Measurements from ENCODE around the gene RIOK2. TPM values are rescaled to one million over a fixed set of nuclear protein-coding genes. Genes with fewer than 3 reads are reported as not detected.
"Not testable (repeated sequence)": the region's sequence is repeated elsewhere in the genome, so short reads cannot be mapped to it uniquely, and the experiment has no call there.

Gene RIOK2
- total and polyA plus RNA-seq, 4 experiments from 2014 or later = 17.9 to 40.8 (median 32.5) TPM

- DNase-seq = peak in 4 of 5 donors; percentile 10 to 21 (median 11)
- Mint-ChIP-seq H3K36me3 (no peaks in the 10 kb centered on the region), H3K27me3 (peaks cover 5 to 15% of the 10 kb centered on the region in 2 donors), H3K9me3 (no peaks in the 10 kb centered on the region), H3K4me1 (no peaks in the 10 kb centered on the region), H3K27ac (peak within 1 kb of the TSS in 1 of 7 donors; percentile 54), H3K4me3 (no peak within 1 kb of the TSS)
- no peaks in the 10 kb centered on the region for H3K36me3 ChIP-seq (ENCODE audit: insufficient read depth, low read length)
- intact Hi-C loops (cut with micrococcal nuclease) = loop anchor here (1.0 kb wide), 1 partner anchor 273 kb away; no protein-coding TSS in a partner anchor
- H3K9me3 ChIP-seq (ENCODE audit: control insufficient read depth in 1 of 2, low read length in 2 of 2) = no peaks in the 10 kb centered on the region
- no peaks in the 10 kb centered on the region for H3K27me3 ChIP-seq (ENCODE audit: insufficient read depth, low read length)
- CTCF ChIA-PET (ENCODE audit: partially characterized antibody) = interaction anchor here (1.1 to 2.8 kb wide), 5 partner anchors 20 to 528 kb away, joined by 3 to 27 read pairs (median 5); partner anchors contain the start of gene ERAP2
- no peak within 1 kb of the TSS for H3K27ac ChIP-seq (ENCODE audit: low read depth, low read length)
- POLR2A ChIA-PET (ENCODE audit: partially characterized antibody) = no interaction called here
- no peaks in the 10 kb centered on the region for H3K4me1 ChIP-seq (ENCODE audit: insufficient read depth, low read length)
- no peak within 1 kb of the TSS for H3K4me3 ChIP-seq (ENCODE audit: low read length in 2 of 2)
These were observed 40.4 kb downstream of the RIOK2 start, which contains the start of gene LIX1 for GRCh38 chr5:97142521-97143254. Gene LIX1 (minus strand): TSS chr5:97142611. CDS start chr5:97142576, 35 bp downstream.

- Histone ChIP-seq H3K4me3 (ENCODE audit: low read length in 2 of 2) (no peak overlapping the region), H3K27ac (ENCODE audit: low read depth, low read length) (no peak overlapping the region), H3K27me3 (ENCODE audit: insufficient read depth, low read length) (no peaks in the 10 kb centered on the region), H3K4me1 (ENCODE audit: insufficient read depth, low read length) (no peaks in the 10 kb centered on the region), H3K36me3 (ENCODE audit: insufficient read depth, low read length) (no peaks in the 10 kb centered on the region), H3K9me3 (ENCODE audit: control insufficient read depth in 1 of 2, low read length in 2 of 2) (no peaks in the 10 kb centered on the region)
- ChIA-PET POLR2A (ENCODE audit: partially characterized antibody) (no interaction called here), CTCF (ENCODE audit: partially characterized antibody) (interaction anchor here (1.5 to 2.8 kb wide), 4 partner anchors 20 to 527 kb away, joined by 3 to 27 read pairs (median 4); partner anchors contain the start of gene ERAP2)
- Mint-ChIP-seq H3K27ac (no peak overlapping the region), H3K4me3 (no peak overlapping the region), H3K27me3 (peaks cover 5 to 15% of the 10 kb centered on the region in 2 donors), H3K9me3 (no peaks in the 10 kb centered on the region), H3K36me3 (no peaks in the 10 kb centered on the region), H3K4me1 (no peaks in the 10 kb centered on the region)
- no peak for DNase-seq
- intact Hi-C loops (cut with micrococcal nuclease) = no loop called here
These were observed 41.5 kb downstream of the RIOK2 start for GRCh38 chr5:97141539-97141938.

GRCh38 chr5:97141031-97141430, 42.0 kb downstream of the RIOK2 start:
- Histone ChIP-seq H3K9me3 (ENCODE audit: control insufficient read depth in 1 of 2, low read length in 2 of 2) (no peaks in the 10 kb centered on the region), H3K4me1 (ENCODE audit: insufficient read depth, low read length) (no peaks in the 10 kb centered on the region), H3K4me3 (ENCODE audit: low read length in 2 of 2) (no peak overlapping the region), H3K27ac (ENCODE audit: low read depth, low read length) (no peak overlapping the region), H3K36me3 (ENCODE audit: insufficient read depth, low read length) (no peaks in the 10 kb centered on the region), H3K27me3 (ENCODE audit: insufficient read depth, low read length) (no peaks in the 10 kb centered on the region)
- H3K27ac Mint-ChIP-seq = no peak overlapping the region
- no peaks in the 10 kb centered on the region for H3K9me3 Mint-ChIP-seq
- H3K4me1 Mint-ChIP-seq = no peaks in the 10 kb centered on the region
- H3K36me3 Mint-ChIP-seq = no peaks in the 10 kb centered on the region
- no peak for DNase-seq
- no peak overlapping the region for H3K4me3 Mint-ChIP-seq
- ChIA-PET CTCF (ENCODE audit: partially characterized antibody) (interaction anchor here (1.6 to 2.8 kb wide), 2 partner anchors 21 to 273 kb away, joined by 4 to 27 read pairs; no protein-coding TSS in a partner anchor), POLR2A (ENCODE audit: partially characterized antibody) (interaction anchor here (0.6 kb wide), 1 partner anchor 351 kb away, joined by 4 read pairs; no protein-coding TSS in a partner anchor)
- intact Hi-C loops (cut with micrococcal nuclease) = no loop called here
- peaks cover 5 to 15% of the 10 kb centered on the region in 2 donors for H3K27me3 Mint-ChIP-seq

- H3K9me3 ChIP-seq (ENCODE audit: control insufficient read depth in 1 of 2, low read length in 2 of 2); H3K9me3 Mint-ChIP-seq; H3K36me3 ChIP-seq (ENCODE audit: insufficient read depth, low read length); H3K4me3 Mint-ChIP-seq; intact Hi-C loops (cut with micrococcal nuclease); H3K4me3 ChIP-seq (ENCODE audit: low read length in 2 of 2); H3K4me1 Mint-ChIP-seq; DNase-seq; H3K27ac Mint-ChIP-seq; H3K4me1 ChIP-seq (ENCODE audit: insufficient read depth, low read length); H3K27me3 ChIP-seq (ENCODE audit: insufficient read depth, low read length); H3K27ac ChIP-seq (ENCODE audit: low read depth, low read length); H3K36me3 Mint-ChIP-seq: not testable (repeated sequence)
- ChIA-PET CTCF (ENCODE audit: partially characterized antibody) (interaction anchor here (1.4 to 1.6 kb wide), 2 partner anchors 21 to 272 kb away, joined by 4 to 6 read pairs; no protein-coding TSS in a partner anchor), POLR2A (ENCODE audit: partially characterized antibody) (interaction anchor here (0.6 to 1.1 kb wide), 2 partner anchors 12 to 350 kb away, joined by 4 read pairs; no protein-coding TSS in a partner anchor)
- H3K27me3 Mint-ChIP-seq = peaks cover 7 to 15% of the 10 kb centered on the region in 2 donors
These were observed 42.8 kb downstream of the RIOK2 start for GRCh38 chr5:97140250-97140649.

GRCh38 chr5:97136475-97136874, 46.6 kb downstream of the RIOK2 start:
- Mint-ChIP-seq H3K27me3 (peaks cover 5 to 12% of the 10 kb centered on the region in 2 donors), H3K4me1 (peaks cover 0 to 6% (median under 1%) of the 10 kb centered on the region in 4 donors), H3K27ac (no peak overlapping the region), H3K9me3 (no peaks in the 10 kb centered on the region), H3K36me3 (no peaks in the 10 kb centered on the region), H3K4me3 (no peak overlapping the region)
- Histone ChIP-seq H3K4me1 (ENCODE audit: insufficient read depth, low read length) (no peaks in the 10 kb centered on the region), H3K4me3 (ENCODE audit: low read length in 2 of 2) (no peak overlapping the region), H3K27me3 (ENCODE audit: insufficient read depth, low read length) (no peaks in the 10 kb centered on the region), H3K9me3 (ENCODE audit: control insufficient read depth in 1 of 2, low read length in 2 of 2) (no peaks in the 10 kb centered on the region), H3K36me3 (ENCODE audit: insufficient read depth, low read length) (no peaks in the 10 kb centered on the region), H3K27ac (ENCODE audit: low read depth, low read length) (no peak overlapping the region)
- POLR2A ChIA-PET (ENCODE audit: partially characterized antibody) = no interaction called here
- DNase-seq = no peak
- CTCF ChIA-PET (ENCODE audit: partially characterized antibody) = no interaction called here
- intact Hi-C loops (cut with micrococcal nuclease) = no loop called here

GRCh38 chr5:97135868-97136267, 47.2 kb downstream of the RIOK2 start:
- Histone ChIP-seq H3K27ac (ENCODE audit: low read depth, low read length) (no peak overlapping the region), H3K27me3 (ENCODE audit: insufficient read depth, low read length) (no peaks in the 10 kb centered on the region), H3K4me1 (ENCODE audit: insufficient read depth, low read length) (no peaks in the 10 kb centered on the region), H3K9me3 (ENCODE audit: control insufficient read depth in 1 of 2, low read length in 2 of 2) (no peaks in the 10 kb centered on the region), H3K36me3 (ENCODE audit: insufficient read depth, low read length) (no peaks in the 10 kb centered on the region), H3K4me3 (ENCODE audit: low read length in 2 of 2) (no peak overlapping the region)
- intact Hi-C loops (cut with micrococcal nuclease) = no loop called here
- peaks cover 0 to 6% (median under 1%) of the 10 kb centered on the region in 4 donors for H3K4me1 Mint-ChIP-seq
- H3K9me3 Mint-ChIP-seq = no peaks in the 10 kb centered on the region
- no peak overlapping the region for H3K4me3 Mint-ChIP-seq
- H3K27me3 Mint-ChIP-seq = peaks cover 5 to 8% of the 10 kb centered on the region in 2 donors
- POLR2A ChIA-PET (ENCODE audit: partially characterized antibody) = no interaction called here
- no peak for DNase-seq
- H3K36me3 Mint-ChIP-seq = no peaks in the 10 kb centered on the region
- H3K27ac Mint-ChIP-seq = no peak overlapping the region
- CTCF ChIA-PET (ENCODE audit: partially characterized antibody) = interaction anchor here (1.5 kb wide), 1 partner anchor 267 kb away, joined by 4 read pairs; no protein-coding TSS in a partner anchor

GRCh38 chr5:97134634-97135033, 48.4 kb downstream of the RIOK2 start:
- no peaks in the 10 kb centered on the region for H3K36me3 ChIP-seq (ENCODE audit: insufficient read depth, low read length)

More at GRCh38 chr5:97134634-97135033, 48.4 kb downstream of the RIOK2 start:
- intact Hi-C loops (cut with micrococcal nuclease) = no loop called here
- H3K9me3 Mint-ChIP-seq = no peaks in the 10 kb centered on the region
- Histone ChIP-seq H3K9me3 (ENCODE audit: control insufficient read depth in 1 of 2, low read length in 2 of 2) (no peaks in the 10 kb centered on the region), H3K27ac (ENCODE audit: low read depth, low read length) (no peak overlapping the region), H3K4me3 (ENCODE audit: low read length in 2 of 2) (no peak overlapping the region), H3K27me3 (ENCODE audit: insufficient read depth, low read length) (no peaks in the 10 kb centered on the region), H3K4me1 (ENCODE audit: insufficient read depth, low read length) (no peaks in the 10 kb centered on the region)
- H3K27ac Mint-ChIP-seq = no peak overlapping the region
- peaks cover 0 to 6% (median under 1%) of the 10 kb centered on the region in 4 donors for H3K4me1 Mint-ChIP-seq
- no peaks in the 10 kb centered on the region for H3K36me3 Mint-ChIP-seq
- CTCF ChIA-PET (ENCODE audit: partially characterized antibody) = interaction anchor here (1.5 kb wide), 1 partner anchor 266 kb away, joined by 4 read pairs; no protein-coding TSS in a partner anchor
- no peak overlapping the region for H3K4me3 Mint-ChIP-seq
- POLR2A ChIA-PET (ENCODE audit: partially characterized antibody) = no interaction called here
- DNase-seq = no peak
- peaks cover 4 to 5% of the 10 kb centered on the region in 2 donors for H3K27me3 Mint-ChIP-seq
